Keratinocyte (primary cell): Measurements from ENCODE around the gene TUBB4A.

Source experiments
- EZH2 ChIP-seq: IDR thresholded peaks from one replicate; pipeline ENCODE4 v1.6.1; 2012; ENCODE audit warnings: inconsistent platforms, mild to moderate bottlenecking, low read length, moderate library complexity
- TF ChIP-seq, protein P1 (sequence below), 3 experiments: IDR thresholded peaks in 1 of 3; conservative IDR thresholded peaks in 1 of 3; optimal IDR thresholded peaks in 1 of 3; 2 replicates in 2 of 3; 3 replicates in 1 of 3; pipeline versions ENCODE3 to v1.5.1; 2011; ENCODE audit warnings: low read length in 3 of 3, mild to moderate bottlenecking in 3 of 3, moderate library complexity in 2 of 3, control low read depth in 1 of 3, inconsistent platforms in 1 of 3; ENCODE audit not compliant: insufficient read depth in 2 of 3; ENCODE audit errors: extremely low read depth in 1 of 3

DNA sequence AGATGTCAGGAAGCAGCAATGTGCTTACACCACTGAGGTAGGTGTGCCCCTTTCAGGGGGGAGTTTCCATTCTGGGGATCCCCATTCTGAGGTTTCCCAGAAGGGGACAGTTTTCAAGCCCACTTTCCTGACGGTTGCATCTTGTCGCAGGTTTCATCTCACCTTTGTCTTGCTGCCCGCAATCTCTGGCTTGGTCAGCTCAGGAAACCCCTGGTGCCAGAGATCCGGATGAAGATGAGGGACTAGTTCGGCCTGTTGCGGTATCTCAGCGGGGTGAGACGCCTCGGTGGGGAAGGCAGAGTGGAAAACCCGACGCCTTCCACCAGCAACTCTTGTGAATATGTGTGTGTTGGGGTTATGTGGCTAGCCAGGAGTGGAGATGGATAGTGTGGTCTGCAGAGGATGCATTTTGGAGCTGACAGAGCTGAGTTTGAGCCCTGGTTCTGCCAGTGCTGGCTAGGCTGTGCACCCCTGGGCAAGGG is 41.8 kb upstream of the TUBB4A start:
- TF ChIP-seq, protein P1, sequence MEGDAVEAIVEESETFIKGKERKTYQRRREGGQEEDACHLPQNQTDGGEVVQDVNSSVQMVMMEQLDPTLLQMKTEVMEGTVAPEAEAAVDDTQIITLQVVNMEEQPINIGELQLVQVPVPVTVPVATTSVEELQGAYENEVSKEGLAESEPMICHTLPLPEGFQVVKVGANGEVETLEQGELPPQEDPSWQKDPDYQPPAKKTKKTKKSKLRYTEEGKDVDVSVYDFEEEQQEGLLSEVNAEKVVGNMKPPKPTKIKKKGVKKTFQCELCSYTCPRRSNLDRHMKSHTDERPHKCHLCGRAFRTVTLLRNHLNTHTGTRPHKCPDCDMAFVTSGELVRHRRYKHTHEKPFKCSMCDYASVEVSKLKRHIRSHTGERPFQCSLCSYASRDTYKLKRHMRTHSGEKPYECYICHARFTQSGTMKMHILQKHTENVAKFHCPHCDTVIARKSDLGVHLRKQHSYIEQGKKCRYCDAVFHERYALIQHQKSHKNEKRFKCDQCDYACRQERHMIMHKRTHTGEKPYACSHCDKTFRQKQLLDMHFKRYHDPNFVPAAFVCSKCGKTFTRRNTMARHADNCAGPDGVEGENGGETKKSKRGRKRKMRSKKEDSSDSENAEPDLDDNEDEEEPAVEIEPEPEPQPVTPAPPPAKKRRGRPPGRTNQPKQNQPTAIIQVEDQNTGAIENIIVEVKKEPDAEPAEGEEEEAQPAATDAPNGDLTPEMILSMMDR (optimal IDR thresholded peaks at IDR 0.05 in 1 of 3, IDR thresholded peaks at IDR 0.05 in 1 of 3, conservative IDR thresholded peaks at IDR 0.05 in 1 of 3; ENCODE audit: extremely low read depth in 1 of 3, insufficient read depth in 2 of 3, low read length in 3 of 3), result no peak
- TF ChIP-seq EZH2, result no peak
